Transverse colon (tissue), 4 donors: ENCODE results near the gene KMT5B. TPM values are rescaled to one million over a fixed set of nuclear protein-coding genes. Genes with fewer than 3 reads are reported as not detected.

ENCODE experiments used
- DNase-seq: peaks from one replicate; pipeline ENCODE4 v3.0.0-alpha.2; 2019
- H3K27ac ChIP-seq, 4 donors: fragments of 200-600 bp; sonication (generic); 2 replicates each; pipeline ENCODE4 v1.5.1; 2016 to 2018; ENCODE audit warnings: inconsistent platforms in 4 of 4
- H3K27me3 ChIP-seq: fragments of 200-600 bp; sonication (generic); 2 replicates; pipeline ENCODE4 v1.5.1; 2017; ENCODE audit warnings: inconsistent platforms
- H3K36me3 ChIP-seq, 4 donors: fragments of 200-600 bp; sonication (generic); 2 replicates each; pipeline ENCODE4 v1.5.1; 2017 to 2019; ENCODE audit warnings: inconsistent platforms in 4 of 4
- H3K4me1 ChIP-seq, 4 donors: fragments of 200-600 bp; sonication (generic); 2 replicates each; pipeline ENCODE4 v1.5.1; 2017 to 2020; ENCODE audit warnings: inconsistent platforms in 4 of 4
- H3K4me3 ChIP-seq, 4 donors: fragments of 200-600 bp; sonication (generic); 1 replicate in 1 of 4; 2 replicates in 3 of 4; pipeline versions ENCODE4 v1.5.1 to v1.6.1; 2017 to 2019; ENCODE audit warnings: inconsistent platforms in 4 of 4
- H3K9me3 ChIP-seq, 2 donors: fragments of 200-600 bp; sonication (generic); 2 replicates each; pipeline ENCODE4 v1.5.1; 2017 to 2019; ENCODE audit warnings: inconsistent platforms in 2 of 2
- CTCF ChIP-seq, 5 experiments: fragments of 200-600 bp in 3 of 5; fragments of 450-650 bp in 2 of 5; sonication (generic) in 3 of 5; IDR thresholded peaks; 1 replicate in 2 of 5; 2 replicates in 3 of 5; pipeline ENCODE4 v1.5.1; 2016 to 2017; ENCODE audit warnings: antibody characterized with exemption in 5 of 5, inconsistent platforms in 3 of 5, mild to moderate bottlenecking in 2 of 5, moderate library complexity in 1 of 5
- EP300 ChIP-seq: sonication (generic); formaldehyde crosslinking; IDR thresholded peaks from one replicate; pipeline ENCODE4 v1.6.1; 2017; ENCODE audit warnings: antibody characterized with exemption, low read depth
- POLR2A ChIP-seq: fragments of 450-650 bp; IDR thresholded peaks from one replicate; pipeline ENCODE4 v1.6.1; 2016; ENCODE audit warnings: antibody characterized with exemption, mild to moderate bottlenecking, moderate library complexity
- POLR2AphosphoS5 ChIP-seq, 3 donors: sonication (generic); formaldehyde crosslinking; IDR thresholded peaks; one replicate each; pipeline ENCODE4 v1.6.1; 2016; ENCODE audit warnings: antibody characterized with exemption in 3 of 3
- WGBS, 2 donors: methylation state at CpG; one replicate each; pipeline ENCODE4 v1.1.5; 2018; ENCODE audit warnings: low coverage in 1 of 2; 5-methylcytosine and 5-hydroxymethylcytosine counted together
- in situ Hi-C, 4 donors: fragments of 200-750 bp; cut with MboI; loops; one replicate each; pipeline versions ENCODE4 v1.15.0 to v1.15.1; 2017; ENCODE audit warnings: low sequenced_read_pairs in 3 of 4, low pct_ligation_motif_present in 1 of 4, low pct_unique_long_range_greater_than_20kb in 1 of 4
- intact Hi-C: fragments of 100-400 bp; cut with DNase I; formaldehyde crosslinking; loops from one replicate; pipeline ENCODE4 v1.15.1; 2023; ENCODE audit warnings: low total_unique reads
- total RNA-seq, 4 donors: library from RNA; depleted of rRNA; stranded (reverse); fragments of >200 nt; gene quantifications; one replicate each; pipeline ENCODE4 v1.1.0, GENCODE V29; 2016

Gene KMT5B
- total RNA-seq, 4 donors from 2014 or later = 33.4 to 71.4 (median 63.8) TPM

GRCh38 chr11:68260484-68260883 is 47.4 kb upstream of the KMT5B start:
- intact Hi-C loops (no loop called here), in situ Hi-C loops (loop anchor here in 1 of 4 donors (25.0 kb wide), 1 partner anchor 127 kb away; no protein-coding TSS in a partner anchor)
- Histone ChIP-seq H3K27me3 (no peaks in the 10 kb centered on the region), H3K4me3 (no peak overlapping the region), H3K4me1 (peaks cover 7 to 8% (median 8%) of the 10 kb centered on the region in 4 donors), H3K36me3 (peaks cover 0 to 19% (median 4%) of the 10 kb centered on the region in 4 donors), H3K27ac (no peak overlapping the region), H3K9me3 (no peaks in the 10 kb centered on the region)
- TF ChIP-seq POLR2A (no peak), POLR2AphosphoS5 (IDR thresholded peaks at IDR 0.05) (no peak), EP300 (no peak), CTCF (IDR thresholded peaks at IDR 0.05) (no peak)
- DNase-seq = no peak
- 94% methylated on average over 6 of the region's 6 CpGs; no CpG with 5 or more reads in 1 of the 2 donors for WGBS, 2 donors

- Histone ChIP-seq H3K36me3 (peaks cover 0 to 12% (median 4%) of the 10 kb centered on the region in 4 donors), H3K9me3 (no peaks in the 10 kb centered on the region)
Observed at GRCh38 chr11:68259122-68259959, 46.2 kb upstream of the KMT5B start.

GRCh38 chr11:68258363-68258765 is 45.3 kb upstream of the KMT5B start:
- in situ Hi-C loops = loop anchor here (5.0 to 25.0 kb wide), 4 partner anchors 39 to 186 kb away; no protein-coding TSS in a partner anchor
- DNase-seq = no peak
- Histone ChIP-seq H3K4me3 (no peak overlapping the region), H3K27ac (no peak overlapping the region), H3K4me1 (peaks cover 7 to 8% (median 8%) of the 10 kb centered on the region in 4 donors), H3K27me3 (no peaks in the 10 kb centered on the region), H3K9me3 (no peaks in the 10 kb centered on the region), H3K36me3 (peaks cover 0 to 10% (median 2%) of the 10 kb centered on the region in 4 donors)
- 92 to 100% methylated on average over 1 to 13 of the region's 13 CpGs for WGBS, 2 donors
- TF ChIP-seq POLR2AphosphoS5 (IDR thresholded peaks at IDR 0.05) (no peak), EP300 (no peak), POLR2A (no peak), CTCF (IDR thresholded peaks at IDR 0.05) (no peak)
- intact Hi-C loops = loop anchor here (10.0 kb wide), 1 partner anchor 126 kb away; no protein-coding TSS in a partner anchor

More at GRCh38 chr11:68259122-68259959, 46.2 kb upstream of the KMT5B start:
- Histone ChIP-seq H3K27me3 (no peaks in the 10 kb centered on the region), H3K4me1 (peaks cover 7 to 8% (median 8%) of the 10 kb centered on the region in 4 donors), H3K4me3 (no peak overlapping the region), H3K27ac (no peak overlapping the region)
- in situ Hi-C loops (loop anchor here (5.0 to 25.0 kb wide), 4 partner anchors 38 to 185 kb away; no protein-coding TSS in a partner anchor), intact Hi-C loops (loop anchor here (10.0 kb wide), 1 partner anchor 125 kb away; no protein-coding TSS in a partner anchor)
- no peak for TF ChIP-seq CTCF (IDR thresholded peaks at IDR 0.05)
- TF ChIP-seq EP300 = no peak
- TF ChIP-seq POLR2AphosphoS5 (IDR thresholded peaks at IDR 0.05) = no peak
- TF ChIP-seq POLR2A = no peak
- 80 to 88% methylated on average over 4 to 15 of the region's 15 CpGs for WGBS, 2 donors
- no peak for DNase-seq
